ENCODE measurements around the gene ASB10.

ASB10 gene

GRCh38 chr7:151209588-151209987, 22.5 kb upstream of the ASB10 start:
- no peak for DNase-seq

DNA sequence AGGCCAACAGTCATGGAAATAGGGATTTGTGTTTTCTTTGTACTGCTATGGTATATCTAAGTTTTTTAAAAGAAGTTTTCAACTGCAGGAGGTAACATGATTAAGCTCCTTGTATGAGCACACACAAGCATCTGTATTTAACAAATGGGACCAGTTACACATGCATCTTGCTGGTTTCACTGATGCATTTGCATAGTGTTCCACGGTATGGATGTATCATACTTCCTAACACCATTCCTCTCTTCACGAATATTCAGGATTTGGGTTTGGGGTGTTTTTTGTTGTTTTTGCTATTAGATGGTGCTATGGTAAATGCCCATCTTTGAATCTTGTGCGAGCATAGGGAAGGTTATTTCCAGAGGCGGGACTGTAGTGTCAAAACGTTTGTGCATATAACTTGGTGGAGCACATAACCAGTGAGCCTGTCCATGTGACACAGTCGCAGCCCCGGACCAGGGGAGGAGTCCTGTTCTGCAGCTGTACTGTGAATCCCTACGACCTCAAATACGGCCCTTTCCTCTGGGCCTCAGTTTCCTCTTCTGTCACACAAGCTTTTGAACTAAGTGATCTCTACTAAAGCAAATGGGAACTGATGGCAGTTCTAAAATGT, 21.3 kb upstream of the ASB10 start:
- DNase-seq = no peak

- no peak for DNase-seq
These were observed 20.8 kb upstream of the ASB10 start for GRCh38 chr7:151207804-151208203.

DNA sequence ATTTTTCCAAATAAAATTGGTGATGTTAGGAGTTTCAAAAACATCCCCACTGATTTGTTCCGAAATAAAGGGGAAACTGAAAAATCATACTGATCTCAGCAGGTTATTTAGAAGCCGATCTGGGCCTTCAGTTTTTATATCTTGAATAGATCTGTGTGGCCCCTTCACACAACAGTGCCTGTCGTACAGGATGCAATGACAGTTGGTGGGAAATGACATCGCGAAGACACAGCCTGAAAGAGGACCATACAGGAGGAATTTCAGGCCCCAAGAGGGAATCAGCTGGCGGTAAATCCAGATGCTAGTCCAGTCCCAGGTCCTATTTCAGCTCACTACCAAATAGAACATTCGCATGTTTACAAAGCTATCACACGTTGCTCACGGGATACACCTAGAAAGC, 20.3 kb upstream of the ASB10 start:
- no peak for DNase-seq

- DNase-seq = no peak
These were observed 19.9 kb upstream of the ASB10 start for GRCh38 chr7:151206914-151207313.

- no peak for DNase-seq
These were observed 18.7 kb upstream of the ASB10 start for GRCh38 chr7:151205730-151206129.

DNA sequence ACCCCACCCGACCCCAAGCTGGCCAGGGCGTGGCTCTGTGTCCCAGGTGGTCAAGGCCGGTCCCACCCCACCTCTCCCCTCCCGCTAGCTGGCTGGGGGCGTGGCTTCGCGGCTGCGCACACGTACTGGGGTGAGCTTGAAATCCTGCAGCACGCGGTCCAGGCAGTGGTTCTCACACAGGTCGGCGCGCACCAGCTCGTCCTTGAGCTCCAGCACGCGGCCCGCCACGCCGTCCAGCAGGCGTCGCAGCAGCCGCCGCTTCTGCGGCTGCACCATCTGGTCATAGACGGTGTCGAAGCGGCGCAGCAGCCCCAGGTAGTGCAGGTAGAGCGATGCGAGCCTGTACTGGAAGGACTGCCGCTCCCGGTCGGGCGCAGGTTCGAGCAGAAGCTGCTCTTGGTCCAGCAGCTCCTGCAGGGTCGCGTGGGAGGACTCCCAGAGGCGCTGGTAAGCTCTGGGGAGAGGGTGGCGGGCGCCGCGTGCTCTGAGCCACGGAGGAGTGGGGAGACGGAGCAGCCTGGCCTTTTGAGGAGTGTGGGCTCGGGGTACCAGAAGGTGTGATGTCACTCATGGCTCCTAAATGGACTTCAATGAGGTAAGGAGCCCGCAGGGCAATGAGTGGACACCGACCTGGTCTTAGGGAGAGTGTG, 17.5 kb upstream of the ASB10 start:
- no peak for DNase-seq

- no peak for DNase-seq
These were observed 15.8 kb upstream of the ASB10 start for GRCh38 chr7:151202836-151203235.

DNA sequence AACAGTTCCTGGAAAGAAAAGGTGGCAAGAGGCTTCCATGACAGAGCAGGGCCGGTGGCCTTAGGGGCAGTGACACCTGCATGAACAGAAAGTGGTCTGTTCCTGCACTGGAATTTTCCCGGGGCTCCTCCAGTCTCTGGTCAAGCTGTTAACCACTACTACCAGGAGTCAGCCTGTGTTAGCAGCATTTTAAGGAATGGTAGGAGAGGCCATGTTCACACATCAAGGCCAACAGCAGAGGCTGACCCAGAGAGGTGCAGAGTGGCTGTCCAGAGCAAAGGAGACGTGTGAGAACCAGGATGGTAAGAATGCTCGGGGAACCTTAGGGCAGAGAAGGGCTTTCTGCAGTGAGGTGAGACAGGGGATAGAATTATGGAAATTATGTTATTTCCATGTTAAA, 14.7 kb upstream of the ASB10 start:
- no peak for DNase-seq

DNA sequence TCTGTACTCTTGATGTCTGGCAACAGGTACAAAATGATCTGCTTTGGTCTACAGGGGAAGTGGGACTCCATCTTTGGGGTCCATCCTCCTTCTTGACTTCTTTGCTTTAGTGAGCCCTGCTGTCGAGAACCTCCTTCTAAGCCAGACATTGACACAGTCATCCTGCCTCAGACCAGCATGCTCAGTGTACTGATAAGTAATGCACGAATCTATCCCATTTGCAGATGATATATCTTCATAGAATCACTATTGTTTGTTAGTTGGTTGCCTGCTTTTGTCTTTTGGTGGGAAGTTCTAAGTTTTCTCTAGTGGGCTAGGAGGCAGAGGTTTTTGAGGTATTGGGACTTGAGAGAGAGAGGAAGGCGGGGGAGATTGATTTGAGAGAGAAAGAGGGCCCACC, 14.3 kb upstream of the ASB10 start:
- no peak for DNase-seq

DNA sequence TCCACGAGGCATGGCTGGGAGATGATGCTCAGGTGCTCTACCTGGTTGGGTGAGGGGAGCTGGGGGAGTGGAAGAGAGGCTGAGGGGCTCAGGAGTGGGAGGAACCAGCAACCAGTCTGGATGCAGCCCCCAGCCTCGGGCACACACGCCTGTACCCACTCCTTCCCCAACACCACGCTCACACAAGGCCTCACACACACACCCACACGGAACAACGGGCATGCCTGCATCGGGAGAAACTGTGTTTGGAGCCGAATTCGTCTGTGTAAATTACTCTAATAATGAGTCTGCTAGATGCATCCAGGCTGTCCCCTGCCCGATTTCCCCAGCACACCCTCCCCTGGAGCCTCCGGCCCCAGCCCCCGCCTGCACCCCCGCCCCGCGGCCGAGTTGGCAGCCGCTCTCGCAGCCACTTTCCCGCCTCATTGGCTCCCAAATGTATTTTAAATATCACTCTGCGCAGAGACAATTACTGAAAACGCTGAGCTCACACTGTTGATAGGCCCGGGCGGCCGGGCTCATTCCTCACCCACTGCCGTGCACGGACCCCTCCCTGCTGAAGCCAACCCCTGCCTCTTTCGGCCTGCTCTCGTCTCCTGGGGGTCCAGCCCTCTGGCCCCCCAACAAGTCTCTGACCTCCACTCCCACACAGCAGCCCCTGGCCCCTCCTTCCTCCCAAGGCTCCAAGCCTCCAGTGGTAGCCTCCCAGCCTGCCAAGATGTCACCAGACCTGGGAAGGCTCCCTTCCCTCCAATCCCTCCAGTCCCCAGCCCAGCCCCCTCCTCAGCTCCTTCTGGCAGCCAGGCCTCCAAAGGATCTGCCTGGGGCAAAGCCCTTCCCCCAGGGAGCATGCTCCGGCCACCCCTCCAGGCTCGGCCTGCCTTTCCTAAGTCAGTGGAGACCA, 12.1 kb upstream of the ASB10 start:
- no peak for DNase-seq

- no peak for DNase-seq
These were observed 10.9 kb upstream of the ASB10 start for GRCh38 chr7:151197932-151198331.

DNA sequence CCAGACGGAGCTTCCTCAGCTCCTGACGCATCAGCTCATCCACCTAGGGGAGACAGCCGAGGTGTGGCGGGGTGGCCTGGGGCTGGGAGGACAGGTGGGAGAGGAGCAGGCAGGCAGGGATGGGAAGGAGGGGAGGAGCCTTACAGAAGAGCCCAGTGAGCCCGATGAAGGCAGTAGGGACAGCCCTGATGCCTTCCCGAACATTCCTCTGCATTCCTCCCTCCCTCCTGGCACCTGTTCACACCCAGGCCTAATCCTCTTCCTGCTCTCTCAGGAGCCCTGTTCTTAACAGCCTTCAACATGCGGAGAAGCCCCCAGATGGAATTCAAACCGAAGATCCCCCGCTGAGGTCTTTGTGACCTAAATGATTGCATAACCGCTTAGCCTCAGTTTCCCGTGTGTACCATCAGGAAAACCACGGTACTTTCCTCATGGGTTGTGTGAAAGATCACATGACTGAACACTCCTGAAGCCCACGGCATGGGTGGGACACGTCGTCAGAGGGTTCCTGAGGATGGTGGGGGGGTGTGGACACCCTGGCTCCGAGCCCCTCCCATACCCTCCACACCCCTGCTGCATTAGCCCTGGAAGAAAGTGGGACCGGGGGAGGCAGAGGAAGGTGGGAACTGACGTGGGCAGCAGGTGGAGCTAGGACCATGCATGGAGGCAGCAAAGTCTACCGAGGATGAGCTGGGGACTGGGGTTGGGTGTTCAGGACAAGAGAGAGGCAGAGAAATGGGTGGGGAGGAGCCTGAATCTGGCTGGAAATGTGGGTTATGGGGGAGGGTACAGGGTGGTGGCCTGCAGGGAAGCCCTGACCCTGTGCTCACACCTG, 8.8 kb upstream of the ASB10 start:
- DNase-seq = no peak

- no peak for DNase-seq
These were observed 7.1 kb upstream of the ASB10 start for GRCh38 chr7:151194188-151194587.

DNA sequence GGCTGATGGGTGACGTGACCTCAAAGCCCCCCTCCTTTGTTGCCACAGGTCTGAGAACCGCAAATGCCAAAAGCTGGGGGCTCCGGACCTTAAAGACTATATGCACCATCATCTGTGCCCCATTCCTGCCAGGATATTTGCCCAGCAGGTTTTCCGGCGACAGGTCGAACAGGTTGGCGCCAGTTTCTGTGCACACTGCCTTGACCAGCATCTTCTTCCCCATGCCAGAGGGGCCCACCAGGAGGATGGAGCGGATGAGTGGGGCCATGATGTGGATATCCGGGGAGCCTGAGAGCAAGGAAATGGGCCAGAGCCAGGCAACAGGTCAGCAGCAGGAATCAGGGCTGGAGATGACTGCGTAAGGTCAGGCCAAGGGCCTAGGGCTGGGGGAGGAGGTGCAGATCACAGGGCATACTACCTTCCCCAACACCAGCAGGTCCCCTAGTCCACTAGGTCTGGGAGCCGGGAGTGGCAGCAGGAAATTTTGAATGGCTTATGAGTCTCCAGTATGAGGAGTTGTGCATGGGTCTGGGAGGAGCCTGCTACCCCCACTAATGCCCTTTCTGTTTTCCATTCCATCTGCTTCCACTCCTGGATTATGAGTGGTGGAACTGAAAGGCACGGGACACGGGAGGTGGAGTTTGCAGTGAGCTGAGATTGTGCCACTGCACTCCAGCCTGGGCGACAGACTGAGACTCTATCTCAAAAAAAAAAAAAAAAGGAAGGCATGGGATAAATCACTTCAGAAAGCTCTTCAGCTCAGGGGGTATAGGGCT, 6.3 kb upstream of the ASB10 start:
- DNase-seq = no peak

GRCh38 chr7:151192002-151192539, 5.0 kb upstream of the ASB10 start:
- no peak for DNase-seq

DNA sequence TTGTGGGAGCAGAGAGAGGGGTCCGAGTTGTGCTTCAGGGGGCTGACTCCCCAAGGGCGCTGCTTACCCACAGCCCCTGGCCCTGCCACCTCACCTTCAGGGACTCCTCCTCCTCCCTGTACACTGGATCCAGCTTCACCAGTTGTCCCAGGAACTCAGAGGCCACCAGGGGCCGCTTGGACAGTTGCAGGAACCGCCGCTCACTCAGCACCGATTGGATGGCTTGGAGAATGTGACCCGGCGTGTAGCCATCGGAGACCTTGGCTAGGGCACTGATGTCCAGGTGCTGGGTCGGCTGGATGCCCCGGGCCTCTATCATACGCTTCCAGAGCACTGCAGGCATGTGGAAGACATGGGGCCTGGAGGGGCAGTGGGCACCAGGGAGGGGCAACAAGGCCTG, 4.5 kb upstream of the ASB10 start:
- no peak for DNase-seq

DNA sequence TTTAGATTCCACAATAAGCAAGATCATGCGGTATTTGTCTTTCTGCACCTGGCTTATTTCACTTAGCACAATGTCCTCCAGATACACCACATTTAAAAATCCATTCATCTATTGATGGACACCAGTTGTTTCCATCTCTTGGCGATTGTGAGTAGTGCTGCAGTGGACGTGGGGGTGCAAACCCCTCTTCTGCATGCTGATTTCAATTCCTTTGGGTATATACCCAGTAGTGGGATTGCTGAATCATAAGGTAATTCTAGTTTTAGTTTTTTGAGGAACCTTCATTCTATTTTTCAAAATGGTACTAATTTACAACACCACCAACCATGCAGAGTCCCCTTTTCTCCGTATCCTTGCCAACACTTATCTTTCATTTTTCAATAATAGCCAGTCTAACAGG, 2.0 kb upstream of the ASB10 start:
- DNase-seq = no peak

DNA sequence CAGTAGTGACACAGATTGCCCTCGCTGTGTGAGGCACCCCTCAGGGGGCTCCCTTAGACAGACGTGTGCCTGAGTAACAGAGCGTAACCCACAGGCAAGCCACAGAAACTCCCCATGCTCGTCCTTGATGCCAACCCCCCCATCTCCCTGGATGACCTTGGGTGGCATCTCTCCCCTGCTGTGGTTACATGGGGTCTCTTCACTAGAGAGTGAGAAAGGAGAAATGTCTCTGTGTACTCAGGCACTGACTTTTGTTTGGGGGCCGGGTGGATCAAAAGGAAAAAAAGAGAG, 1.1 kb upstream of the ASB10 start:
- DNase-seq = no peak

DNA sequence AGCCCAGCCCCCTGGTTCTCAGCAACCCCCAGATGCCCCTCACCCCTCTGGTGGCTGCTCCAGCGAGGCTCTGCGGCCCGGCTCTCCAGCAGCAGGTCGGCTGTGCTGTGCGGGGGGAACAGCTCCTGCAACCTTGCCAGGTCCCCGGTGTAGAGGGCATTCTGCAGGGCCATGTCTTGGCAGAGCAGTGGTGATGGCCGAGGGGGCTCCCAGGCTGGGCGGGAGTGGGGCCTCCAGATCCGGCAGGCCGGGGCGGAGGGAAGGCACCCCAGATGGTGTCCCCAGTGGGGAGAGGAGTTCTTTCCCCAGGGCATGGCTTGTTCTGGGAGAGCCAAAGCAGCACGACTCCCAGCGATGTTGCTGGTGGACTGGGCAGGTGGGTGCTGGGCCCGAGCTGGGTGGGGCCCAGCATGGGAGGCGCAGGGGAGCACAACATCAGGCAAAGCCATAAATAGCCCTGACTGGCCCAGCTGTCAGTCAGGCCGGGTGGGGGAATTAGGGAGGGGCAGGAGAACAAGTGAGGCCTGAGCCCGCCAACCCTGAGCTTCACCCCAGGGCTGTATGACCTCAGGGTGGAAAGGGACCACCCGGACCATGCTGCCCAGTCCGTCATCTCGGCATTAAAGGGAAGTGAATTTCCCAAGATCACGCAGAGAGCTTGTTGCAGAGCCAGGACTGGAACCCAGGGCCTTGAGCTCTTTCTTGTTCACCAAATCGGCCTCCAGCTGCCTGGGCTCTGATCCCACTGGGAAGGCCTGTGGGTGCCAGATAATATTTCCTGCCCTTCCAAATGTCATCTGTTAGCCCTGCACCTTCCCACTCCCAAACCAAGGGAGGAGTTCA, 580 bp upstream of the ASB10 start:
- no peak for DNase-seq
